Measurements from ENCODE around the gene HSD3B7. TPM values are rescaled to one million over a fixed set of nuclear protein-coding genes. Genes with fewer than 3 reads are reported as not detected.
A peak's percentile ranks its signal among the peaks of the same experiment; 100 is the strongest.

Gene HSD3B7
- total RNA-seq, 1 experiment from 2014 or later: 5.4 TPM

DNA sequence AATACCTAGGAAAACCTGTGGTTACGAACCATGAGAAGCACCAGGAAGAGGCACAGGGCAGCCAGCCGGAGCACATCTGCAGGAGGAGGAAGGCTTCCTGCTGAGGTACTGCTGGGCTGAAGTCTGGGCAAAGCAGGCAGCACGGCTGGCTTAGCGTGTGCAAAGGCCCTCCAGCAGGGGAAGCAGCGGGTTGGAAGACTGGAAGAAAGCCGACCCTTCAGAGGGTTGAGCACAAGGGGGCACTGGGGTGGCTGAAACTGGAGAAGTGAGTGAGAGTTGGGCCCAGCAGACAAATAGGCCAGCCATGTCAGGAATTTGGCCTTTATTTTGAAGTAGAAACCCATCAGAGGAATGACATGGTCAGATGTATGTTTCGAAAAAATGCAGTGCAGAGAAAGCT, 12.1 kb upstream of the HSD3B7 start:
- DNase-seq (ENCODE audit: low read depth, low spot score): no peak
- Histone ChIP-seq H3K27ac (ENCODE audit: low read length) (no peak overlapping the region), H3K4me3 (ENCODE audit: low read depth in 2 of 2, low read length in 2 of 2) (no peak overlapping the region), H3K9me3 (ENCODE audit: control insufficient read depth, insufficient read depth, low read depth, low read length) (no peaks in the 10 kb centered on the region), H3K36me3 (ENCODE audit: control insufficient read depth, insufficient read depth, low read length) (peaks cover 23% of the 10 kb centered on the region), H3K4me1 (ENCODE audit: control insufficient read depth, insufficient read depth, low read length) (no peaks in the 10 kb centered on the region), H3K27me3 (ENCODE audit: control insufficient read depth, insufficient read depth, low read length) (no peaks in the 10 kb centered on the region)
- no peak for TF ChIP-seq SIN3A (IDR thresholded peaks at IDR 0.05; ENCODE audit: borderline replicate concordance, insufficient read depth, low read depth, low read length)
- TF ChIP-seq REST (IDR thresholded peaks at IDR 0.05; ENCODE audit: insufficient read depth in 1 of 2, low read depth in 2 of 2, low read length in 1 of 2): no peak
- no peak for TF ChIP-seq POLR2AphosphoS5 (IDR thresholded peaks at IDR 0.05; ENCODE audit: low read depth, low read length)
- TF ChIP-seq TCF7L2 (IDR thresholded peaks at IDR 0.05; ENCODE audit: low read depth, low read length): no peak
- TF ChIP-seq CTCF (IDR thresholded peaks at IDR 0.05): no peak
- in situ Hi-C loops (cut with HindIII; ENCODE audit: low pct_unique_long_range_greater_than_20kb, low sequenced_read_pairs): no loop called here
- ChIA-PET CTCF (no interaction called here), POLR2A (no interaction called here)
- no TSS peak for BruUV-seq (replicated peaks)
- ATAC-seq: no peak
- intact Hi-C loops (cut with micrococcal nuclease; ENCODE audit: unreplicated experiment): no loop called here

DNA sequence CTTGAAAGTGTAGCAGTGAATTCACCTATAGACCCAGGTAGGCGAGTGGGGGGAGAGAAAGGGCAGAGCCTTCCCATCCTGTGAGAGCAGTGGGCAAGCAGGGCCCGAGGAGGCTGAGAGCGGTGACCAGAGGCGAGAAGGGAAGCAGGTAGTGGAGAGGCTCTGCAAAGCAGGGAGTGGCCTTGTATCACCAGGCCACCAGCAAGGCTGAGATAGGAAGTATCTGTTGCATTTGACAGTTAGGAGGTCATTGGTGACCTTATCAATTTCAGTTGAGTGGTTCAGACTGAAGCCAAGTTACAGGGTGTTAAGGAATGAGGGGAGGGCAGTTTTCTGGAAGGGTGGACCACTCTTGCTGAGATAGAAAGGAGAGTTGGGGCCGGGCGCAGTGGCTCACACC, 10.7 kb upstream of the HSD3B7 start:
- H3K27me3 ChIP-seq (ENCODE audit: control insufficient read depth, insufficient read depth, low read length): no peaks in the 10 kb centered on the region
- peaks cover 19% of the 10 kb centered on the region for H3K36me3 ChIP-seq (ENCODE audit: control insufficient read depth, insufficient read depth, low read length)
- TSS peak; percentile 54 for BruUV-seq (replicated peaks)
- intact Hi-C loops (cut with micrococcal nuclease; ENCODE audit: unreplicated experiment): no loop called here
- H3K4me3 ChIP-seq (ENCODE audit: low read depth in 2 of 2, low read length in 2 of 2): no peak overlapping the region
- in situ Hi-C loops (cut with HindIII; ENCODE audit: low pct_unique_long_range_greater_than_20kb, low sequenced_read_pairs): no loop called here
- no peak for TF ChIP-seq REST (IDR thresholded peaks at IDR 0.05; ENCODE audit: insufficient read depth in 1 of 2, low read depth in 2 of 2, low read length in 1 of 2)
- no peak for TF ChIP-seq TCF7L2 (IDR thresholded peaks at IDR 0.05; ENCODE audit: low read depth, low read length)
- TF ChIP-seq SIN3A (IDR thresholded peaks at IDR 0.05; ENCODE audit: borderline replicate concordance, insufficient read depth, low read depth, low read length): no peak
- TF ChIP-seq CTCF (IDR thresholded peaks at IDR 0.05): no peak
- no peak for TF ChIP-seq POLR2AphosphoS5 (IDR thresholded peaks at IDR 0.05; ENCODE audit: low read depth, low read length)
- no peak for DNase-seq (ENCODE audit: low read depth, low spot score)
- no peak overlapping the region for H3K27ac ChIP-seq (ENCODE audit: low read length)
- no peaks in the 10 kb centered on the region for H3K4me1 ChIP-seq (ENCODE audit: control insufficient read depth, insufficient read depth, low read length)
- ChIA-PET POLR2A (no interaction called here), CTCF (no interaction called here)
- H3K9me3 ChIP-seq (ENCODE audit: control insufficient read depth, insufficient read depth, low read depth, low read length): no peaks in the 10 kb centered on the region
- ATAC-seq: no peak
